Stimulated activated CD4-positive, alpha-beta T cell treated with anti-CD3 and anti-CD28 coated beads, Interleukin-15, amount 100 ng/mL, for 24 hours (primary cell): ENCODE measurements around the gene PTGDR2.

Experiments
- DNase-seq: peaks from one replicate; pipeline ENCODE4 v3.0.0-alpha.2; 2020

Gene PTGDR2

DNA sequence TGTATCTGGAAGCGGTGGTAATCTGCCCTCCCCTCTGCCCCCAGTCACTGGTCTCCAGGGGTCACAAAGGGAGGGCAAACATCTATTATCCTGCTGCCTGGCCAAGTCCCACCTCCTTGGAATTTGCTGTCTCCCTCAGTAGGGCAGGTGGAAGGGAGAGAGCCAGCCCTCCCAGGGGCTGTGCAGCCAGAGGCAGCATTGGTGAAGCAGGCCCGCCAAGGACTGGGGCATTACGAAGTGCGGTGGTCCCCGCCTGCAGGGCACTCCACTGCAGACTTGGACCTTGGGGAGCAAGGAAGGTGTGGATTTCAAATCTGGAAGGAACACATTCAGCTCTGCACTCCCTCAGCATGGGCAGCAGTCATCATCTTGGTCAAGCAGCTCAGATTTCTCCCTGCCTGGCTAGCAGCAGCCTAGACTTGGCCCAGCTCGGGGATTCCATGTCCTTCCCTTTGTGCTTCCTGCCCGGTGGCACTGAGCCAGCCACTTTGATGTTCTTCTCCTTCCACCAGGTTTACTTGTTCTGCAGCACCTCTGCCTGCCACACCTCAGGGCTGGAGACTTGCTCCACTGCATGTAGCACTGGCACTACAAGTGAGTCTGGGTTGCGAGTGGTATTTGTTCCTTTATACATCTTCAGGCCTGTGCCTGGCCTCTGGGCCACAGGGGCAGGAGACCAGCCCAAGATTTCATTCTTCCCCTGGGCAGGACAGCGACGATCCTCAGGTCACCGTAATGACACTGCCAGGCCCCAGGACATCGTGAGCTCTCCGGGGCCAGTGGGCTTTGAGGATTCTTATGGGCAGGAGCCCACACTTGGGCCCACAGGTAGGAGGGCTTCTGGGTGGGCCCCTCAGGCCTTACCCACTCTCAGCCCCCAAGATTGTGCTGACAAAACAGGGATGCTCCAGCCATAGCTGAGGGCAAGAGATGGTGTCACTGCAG, 18.9 kb upstream of the PTGDR2 start:
- no peak for DNase-seq

GRCh38 chr11:60873533-60873932, 17.8 kb upstream of the PTGDR2 start:
- DNase-seq, result no peak

DNA sequence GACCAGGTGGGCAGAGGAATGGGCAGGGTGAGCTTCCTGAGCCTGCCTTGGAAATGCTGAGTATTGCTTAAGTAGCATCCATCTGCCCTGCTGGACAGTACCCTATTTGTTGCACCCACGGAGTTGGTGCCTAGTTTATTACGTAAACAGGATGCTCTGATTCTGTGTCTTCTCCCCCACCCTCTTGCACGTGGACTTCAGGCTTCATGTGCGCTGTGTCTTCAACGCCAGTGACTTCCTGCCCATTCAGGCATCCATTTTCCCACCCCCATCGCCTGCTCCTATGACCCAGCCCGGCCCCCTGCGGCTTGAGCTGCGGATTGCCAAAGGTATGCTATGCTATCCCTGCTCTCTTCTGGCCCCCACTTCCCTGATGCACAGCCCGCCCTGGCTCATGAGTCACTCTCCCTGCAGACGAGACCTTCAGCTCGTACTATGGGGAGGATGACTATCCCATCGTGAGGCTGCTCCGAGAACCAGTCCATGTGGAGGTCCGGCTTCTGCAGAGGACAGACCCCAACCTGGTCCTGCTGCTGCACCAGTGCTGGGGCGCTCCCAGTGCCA, 17.3 kb upstream of the PTGDR2 start:
- no peak for DNase-seq

- DNase-seq, result no peak
Observed at GRCh38 chr11:60872124-60872960, 16.6 kb upstream of the PTGDR2 start.

GRCh38 chr11:60871378-60872061, 15.8 kb upstream of the PTGDR2 start:
- no peak for DNase-seq

- DNase-seq, result no peak
Observed at GRCh38 chr11:60870733-60871377, 15.1 kb upstream of the PTGDR2 start.

- DNase-seq, result no peak
Observed at GRCh38 chr11:60870276-60870675, 14.5 kb upstream of the PTGDR2 start.

GRCh38 chr11:60869451-60869825, 13.7 kb upstream of the PTGDR2 start:
- no peak for DNase-seq

DNA sequence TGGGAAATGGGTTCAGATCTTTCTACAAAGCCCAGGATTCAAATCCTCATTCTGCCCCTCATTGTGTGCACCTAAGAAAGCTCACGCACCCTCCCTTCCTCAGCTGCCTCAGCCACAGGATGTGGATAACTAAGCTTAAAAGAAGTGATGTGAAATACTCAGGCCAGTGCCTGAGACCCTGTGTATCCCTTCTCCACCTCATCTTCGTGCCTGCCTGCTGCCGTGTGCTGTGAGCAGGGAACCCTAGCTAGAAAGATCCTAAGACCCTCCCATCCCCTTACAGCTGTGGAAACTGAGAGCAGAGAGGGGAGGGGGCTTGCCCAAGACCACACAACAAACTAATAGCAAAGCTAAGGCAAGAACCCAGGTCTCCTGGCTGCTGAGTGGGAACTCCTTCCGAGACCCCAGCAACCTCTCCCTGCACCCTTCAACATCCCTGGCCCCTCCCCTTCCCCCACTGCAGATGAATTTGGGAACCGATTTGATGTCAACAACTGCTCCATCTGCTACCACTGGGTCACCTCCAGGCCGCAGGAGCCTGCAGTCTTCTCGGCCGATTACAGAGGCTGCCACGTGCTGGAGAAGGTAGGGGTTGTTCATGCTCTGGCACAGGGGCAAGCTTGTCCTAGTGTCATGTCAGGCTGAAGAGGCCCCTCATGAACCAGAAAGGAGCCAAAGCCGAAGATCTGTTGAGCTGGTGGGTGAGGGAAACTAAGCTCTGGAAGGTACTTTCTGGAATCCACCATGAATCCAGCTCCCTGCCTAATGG, 13.1 kb upstream of the PTGDR2 start:
- DNase-seq, result no peak

- DNase-seq, result no peak
Observed at GRCh38 chr11:60867871-60868681, 12.3 kb upstream of the PTGDR2 start.

GRCh38 chr11:60866911-60867870, 11.4 kb upstream of the PTGDR2 start, which contains the start of gene ZP1:
Gene ZP1 (plus strand): TSS chr11:60867542. CDS start chr11:60867562, 20 bp downstream.
- no peak for DNase-seq

DNA sequence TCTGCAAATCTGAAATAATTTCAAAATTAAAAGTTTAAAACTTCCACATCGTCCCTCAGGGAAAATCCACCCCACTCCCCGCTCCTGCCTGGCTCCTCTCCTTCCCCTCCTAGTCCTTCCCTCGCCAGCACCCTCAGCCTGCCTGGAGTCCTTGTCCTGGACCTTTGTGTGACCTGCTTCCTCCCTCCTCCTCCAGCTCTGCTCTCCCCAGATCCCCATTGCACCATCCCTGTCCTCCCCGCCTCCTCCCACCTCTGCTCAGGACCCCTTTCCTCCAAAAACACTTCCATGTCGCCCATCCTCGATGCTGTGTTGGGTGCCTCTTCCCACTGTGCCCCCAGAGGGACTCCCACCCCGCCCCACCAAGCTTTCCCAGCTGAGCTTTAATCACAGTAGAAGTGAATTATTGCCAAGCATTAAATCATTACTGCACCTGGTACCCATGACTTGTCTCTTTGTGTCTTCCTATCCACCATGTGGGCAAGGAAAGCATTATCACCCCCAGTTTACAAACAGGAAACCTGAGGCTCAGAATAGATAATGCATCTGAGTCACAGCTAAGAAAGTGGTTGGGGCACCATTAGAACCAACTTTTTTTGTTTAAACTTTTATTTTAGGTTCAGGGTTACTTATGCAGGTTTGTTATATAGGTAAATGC, 9.2 kb upstream of the PTGDR2 start:
- no peak for DNase-seq

DNA sequence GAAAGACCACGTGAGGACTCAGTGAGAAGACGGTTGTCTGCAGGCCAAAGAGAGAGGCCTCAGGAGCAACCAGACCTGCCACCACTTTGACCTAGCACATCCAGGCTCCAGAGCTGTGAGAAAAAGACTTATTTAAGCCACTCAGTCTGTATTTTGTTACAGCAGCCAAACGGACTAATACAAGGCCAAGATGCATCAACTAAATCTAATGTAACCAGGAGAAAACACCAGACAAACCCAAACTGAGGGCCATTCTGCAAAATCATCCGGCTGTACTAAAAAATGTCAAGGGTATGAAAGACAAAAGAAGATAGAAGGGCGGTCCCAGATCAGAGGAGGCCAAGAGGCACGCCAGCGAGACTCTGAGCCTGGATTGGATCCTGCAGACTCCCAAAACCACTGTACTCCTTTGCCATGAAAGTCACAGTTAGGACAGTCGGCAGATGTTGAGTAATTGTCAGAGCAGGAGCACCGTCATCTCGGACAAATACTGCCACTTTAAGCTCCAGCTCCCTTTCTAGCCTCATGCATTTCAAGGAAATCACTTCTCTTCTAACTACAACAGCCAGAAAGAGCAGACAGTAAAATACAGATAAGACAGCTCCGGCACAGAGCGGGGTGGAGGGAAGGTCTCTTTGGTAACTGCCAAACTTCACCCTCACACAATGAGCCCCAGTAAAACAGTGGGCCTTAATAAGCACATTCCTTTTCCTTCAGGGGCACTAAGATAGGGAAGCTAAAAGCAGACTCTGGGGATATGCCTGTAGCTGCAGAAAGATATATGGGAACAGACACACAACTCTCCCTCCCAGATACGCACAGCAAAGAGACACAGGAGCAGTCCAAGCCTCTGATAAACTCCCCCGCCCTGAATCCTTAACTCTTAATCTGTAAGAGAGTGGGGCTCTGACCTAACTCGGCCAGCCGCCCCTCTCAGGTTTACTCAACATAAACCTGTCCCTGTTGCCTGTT, 8.1 kb upstream of the PTGDR2 start:
- DNase-seq, result no peak

DNA sequence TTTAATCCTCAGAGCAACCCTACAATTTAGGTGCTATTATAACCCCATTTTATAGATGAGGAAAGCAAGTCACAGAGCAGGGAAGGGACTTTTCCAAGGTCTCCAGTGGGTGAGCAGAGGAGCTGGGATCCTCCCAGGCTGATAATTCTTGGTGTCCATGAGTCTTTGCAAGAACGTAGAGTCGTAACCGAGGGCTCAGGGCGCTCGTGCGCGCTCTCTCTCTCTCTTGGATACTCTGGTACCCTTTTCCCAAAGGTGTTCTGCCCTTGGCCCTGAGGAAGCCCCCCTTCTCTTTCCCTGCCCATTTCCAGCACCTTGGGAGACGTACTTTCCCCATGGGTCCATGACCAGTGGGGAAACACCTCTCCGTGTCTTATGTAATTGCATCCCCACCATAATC, 6.4 kb upstream of the PTGDR2 start:
- no peak for DNase-seq

GRCh38 chr11:60860943-60861342, 5.2 kb upstream of the PTGDR2 start:
- no peak for DNase-seq

GRCh38 chr11:60859616-60860250, 4.0 kb upstream of the PTGDR2 start:
- no peak for DNase-seq
